GM06990 (cell line): ENCODE measurements around the gene HMGB2.

Experiments used
- DNase-seq: peaks from one replicate; pipeline ENCODE4 v3.0.0-alpha.2; 2011; ENCODE audit not compliant: insufficient read length; ENCODE audit errors: extremely low read depth
- H3K27me3 ChIP-seq: replicated peaks from 2 replicates; pipeline ENCODE4 v1.6.0; 2011; ENCODE audit warnings: low read length; ENCODE audit not compliant: control insufficient read depth, insufficient read depth
- H3K36me3 ChIP-seq: 2 replicates; pipeline ENCODE4 v1.5.1; 2011; ENCODE audit warnings: low read length; ENCODE audit not compliant: control insufficient read depth, insufficient read depth
- H3K4me3 ChIP-seq: replicated peaks from 2 replicates; pipeline ENCODE4 v1.5.1; 2011; ENCODE audit warnings: low read depth, mild to moderate bottlenecking, control low read depth, low read length
- CTCF ChIP-seq: IDR thresholded peaks from 2 replicates; pipeline ENCODE4 v1.5.1; 2011; ENCODE audit warnings: low read length, control low read depth, mild to moderate bottlenecking, inconsistent platforms; ENCODE audit not compliant: insufficient read depth, poor library complexity, severe bottlenecking

The HMGB2 gene

DNA sequence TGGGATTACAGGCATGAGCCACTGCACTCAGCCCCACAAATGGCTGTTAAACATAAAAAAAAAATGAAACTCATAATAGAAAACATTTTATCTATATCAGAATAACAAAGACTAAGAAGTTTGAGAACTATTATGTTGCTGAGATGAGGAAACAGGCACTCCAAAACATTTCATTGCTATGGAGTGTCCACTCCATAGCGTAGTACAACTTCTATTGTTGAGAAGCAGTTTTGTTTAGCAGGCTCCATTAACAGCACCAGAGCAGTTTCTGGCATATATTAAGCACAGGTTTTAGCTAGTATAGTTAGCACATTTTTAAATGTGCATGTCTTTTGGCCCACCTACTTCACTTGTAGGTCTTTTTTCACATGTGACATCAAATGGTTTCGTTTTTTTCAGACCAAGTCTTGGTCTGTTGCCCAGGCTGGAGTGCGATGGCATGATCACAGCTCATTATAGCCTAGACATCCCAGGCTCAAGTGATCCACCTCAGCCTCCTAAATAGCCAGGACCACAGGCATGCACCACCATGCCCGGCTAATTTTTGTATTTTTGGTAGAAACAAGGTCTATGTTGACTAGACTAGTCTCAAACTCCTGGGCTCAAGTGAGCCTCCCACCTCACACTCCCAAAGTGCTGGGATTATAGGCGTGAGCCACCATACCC is 5.8 kb downstream of the HMGB2 start:
- no peak for TF ChIP-seq CTCF
- H3K4me3 ChIP-seq = no peak overlapping the region
- no peaks in the 10 kb centered on the region for H3K27me3 ChIP-seq
- no peaks in the 10 kb centered on the region; the same call in none of the 2 replicates for H3K36me3 ChIP-seq
- DNase-seq = no peak

GRCh38 chr4:173325007-173325736 is 9.0 kb downstream of the HMGB2 start:
- no peak for DNase-seq
- Histone ChIP-seq H3K4me3 (no peak overlapping the region), H3K27me3 (no peaks in the 10 kb centered on the region), H3K36me3 (no peaks in the 10 kb centered on the region; the same call in 1 of the 2 replicates)
- TF ChIP-seq CTCF = no peak

DNA sequence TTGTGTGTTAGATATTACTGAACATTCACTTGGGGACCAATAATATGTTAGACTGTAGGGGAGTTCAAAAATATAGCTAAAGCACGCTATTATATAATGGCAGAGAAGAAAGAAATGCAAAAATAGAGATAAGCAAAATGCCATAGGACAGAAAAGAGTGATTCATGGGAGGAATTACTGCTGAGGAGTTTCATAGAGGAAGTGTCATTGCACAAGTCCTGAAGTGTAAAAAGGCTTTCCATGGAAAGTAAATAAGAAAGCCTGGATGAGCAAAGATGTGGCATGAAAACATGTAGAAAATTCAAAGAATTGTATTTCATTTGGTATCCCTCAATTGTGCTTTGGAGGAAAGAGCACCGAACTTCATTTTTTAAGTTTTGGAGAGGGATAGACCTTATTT is 14.5 kb downstream of the HMGB2 start:
- no peaks in the 10 kb centered on the region for H3K27me3 ChIP-seq
- H3K36me3 ChIP-seq = peaks cover 2% of the 10 kb centered on the region
- H3K4me3 ChIP-seq = no peak overlapping the region
- TF ChIP-seq CTCF = no peak
- DNase-seq = no peak

DNA sequence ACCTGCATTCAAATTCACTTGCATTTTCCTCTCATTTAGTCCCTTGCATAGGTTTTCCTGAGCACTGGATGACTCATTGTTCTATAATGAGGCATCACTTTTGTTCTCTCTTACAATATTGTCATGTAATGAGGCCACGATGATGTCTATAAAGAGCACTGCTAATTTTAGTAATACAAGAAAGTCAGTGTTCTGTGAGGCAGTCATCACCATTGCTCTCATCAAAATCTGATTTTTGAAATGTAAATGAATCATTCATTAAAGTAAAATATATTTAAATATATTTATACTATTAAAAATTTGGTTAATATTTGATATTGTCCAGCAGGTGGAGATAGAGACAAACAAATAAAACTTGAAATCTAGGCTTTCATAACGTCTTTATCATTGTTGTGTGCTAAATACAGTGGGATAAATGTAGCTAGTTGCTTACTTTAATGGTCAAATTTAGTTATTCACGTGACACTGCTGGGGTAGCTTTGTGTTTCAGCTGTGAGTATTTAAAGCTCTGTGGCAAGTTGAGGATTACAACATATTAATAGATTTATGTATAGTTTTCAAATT is 15.4 kb downstream of the HMGB2 start:
- peak; percentile 30 for DNase-seq
- no peaks in the 10 kb centered on the region for H3K27me3 ChIP-seq
- TF ChIP-seq CTCF = peak; percentile 20
- H3K4me3 ChIP-seq = no peak overlapping the region
- H3K36me3 ChIP-seq = peaks cover 5% of the 10 kb centered on the region

DNA sequence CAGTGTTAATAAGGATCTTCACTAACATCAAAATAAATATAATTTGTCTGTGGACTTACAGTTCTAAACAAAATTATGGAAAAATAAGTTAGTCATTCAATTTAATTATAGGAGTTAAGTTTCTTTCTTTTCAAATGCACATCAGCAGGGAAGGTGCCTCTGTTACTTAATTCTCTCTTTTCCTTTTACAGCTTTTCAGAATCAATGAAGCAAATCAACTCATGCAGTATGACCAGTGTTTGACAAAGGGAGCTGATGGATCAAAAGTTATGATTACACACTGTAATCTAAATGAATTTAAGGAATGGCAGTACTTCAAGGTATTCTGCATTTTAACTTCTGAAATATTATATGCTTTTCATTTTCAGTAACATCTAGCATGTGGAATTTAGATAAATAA is 15.9 kb downstream of the HMGB2 start:
- TF ChIP-seq CTCF = no peak
- Histone ChIP-seq H3K36me3 (peaks cover 5% of the 10 kb centered on the region), H3K4me3 (no peak overlapping the region), H3K27me3 (no peaks in the 10 kb centered on the region)
- no peak for DNase-seq
